K562 (cell line): ENCODE results near the gene CREB5. TPM values are rescaled to one million over a fixed set of nuclear protein-coding genes. Genes with fewer than 3 reads are reported as not detected.

ENCODE experiments used
- ATAC-seq: fragments of 200-7000 bp; cut with Tn5 transposase; 3 replicates; pipeline ENCODE4 v1.9.1; 2020; ENCODE audit warnings: moderate library complexity
- BruUV-seq: library from RNA; stranded (reverse); fragments of 400-500 nt; replicated peaks from 2 replicates; lab custom pipeline; 2021; lab: Mats Ljungman, UMichigan
- CTCF ChIA-PET: fragments of 300-600 bp; formaldehyde crosslinking; extraction: SDS; loops from one replicate; lab custom pipeline; 2021; ENCODE audit warnings: low intra/inter-chr PET ratio; lab: Yijun Ruan, JAX
- POLR2A ChIA-PET: fragments of 300-600, 350-650 bp; sonication (Branson Sonifier 250); formaldehyde crosslinking; extraction: SDS; loops from one replicate; lab custom pipeline; 2021; ENCODE audit warnings: antibody characterized with exemption, inconsistent platforms; lab: Yijun Ruan, JAX
- DNase-seq, 4 experiments: peaks; one replicate each; pipeline versions ENCODE4 v3.0.0 to v3.0.0-alpha.2; 2011 to 2018; ENCODE audit warnings: low spot score in 3 of 4, mixed read lengths in 3 of 4; ENCODE audit errors: extremely low read depth in 1 of 4
- FAIRE-seq: peaks from 2 replicates; lab custom pipeline; 2011; peaks lifted over from hg19 to GRCh38; lab: Jason Lieb, UNC
- H2AFZ ChIP-seq: 2 replicates; pipeline ENCODE4 v1.6.0; 2011; ENCODE audit warnings: low read depth, low read length, control low read depth, inconsistent platforms
- H3K27ac ChIP-seq: fragments of 200-600 bp; 3 replicates; pipeline ENCODE4 v1.8.0; 2011; ENCODE audit warnings: low read depth, mild to moderate bottlenecking, control low read depth, inconsistent platforms, low read length, moderate library complexity, mixed read lengths; ENCODE audit errors: extremely low read depth
- H3K27me3 ChIP-seq, 2 experiments: fragments of 300-600 bp in 1 of 2; 2 replicates in 1 of 2; 3 replicates in 1 of 2; pipeline versions ENCODE4 v1.6.0 to v1.8.0; 2011; ENCODE audit warnings: inconsistent platforms in 2 of 2, low read length in 2 of 2, mild to moderate bottlenecking in 1 of 2, mixed read lengths in 1 of 2, moderate library complexity in 1 of 2; ENCODE audit not compliant: control insufficient read depth in 2 of 2, insufficient read depth in 2 of 2
- H3K36me3 ChIP-seq: fragments of 300-600 bp; 3 replicates; pipeline ENCODE4 v1.8.0; 2011; ENCODE audit warnings: mild to moderate bottlenecking, low read length, inconsistent platforms; ENCODE audit not compliant: control insufficient read depth, insufficient read depth
- H3K4me1 ChIP-seq, 2 experiments: fragments of 200-600 bp in 1 of 2; replicated peaks in 1 of 2; 2 replicates in 1 of 2; 3 replicates in 1 of 2; pipeline versions ENCODE4 v1.5.1 to v1.8.0; 2011; ENCODE audit warnings: inconsistent platforms in 2 of 2, low read length in 2 of 2, mild to moderate bottlenecking in 1 of 2, mixed read lengths in 1 of 2, moderate library complexity in 1 of 2; ENCODE audit not compliant: control insufficient read depth in 2 of 2, insufficient read depth in 2 of 2
- H3K4me2 ChIP-seq: 2 replicates; pipeline ENCODE4 v1.6.1; 2011; ENCODE audit warnings: low read length, control low read depth, inconsistent platforms, mixed read lengths; ENCODE audit not compliant: insufficient read depth
- H3K4me3 ChIP-seq: fragments of 200-600 bp; sonication (generic), shearing (Covaris generic); 2 replicates; pipeline ENCODE4 v1.5.1; 2016; ENCODE audit warnings: control low read depth, inconsistent platforms
- H3K79me2 ChIP-seq: fragments of 200-600 bp; 3 replicates; pipeline ENCODE4 v1.8.0; 2011; ENCODE audit warnings: low read length, inconsistent platforms; ENCODE audit not compliant: control insufficient read depth, insufficient read depth
- H3K9ac ChIP-seq, 2 experiments: 2 replicates each; pipeline versions ENCODE4 v1.6.0 to v1.6.1; 2011; ENCODE audit warnings: low read depth in 2 of 2, low read length in 2 of 2, control low read depth in 1 of 2, inconsistent platforms in 1 of 2, mild to moderate bottlenecking in 1 of 2, mixed read lengths in 1 of 2; ENCODE audit not compliant: insufficient read depth in 1 of 2
- H3K9me1 ChIP-seq: one replicate; pipeline ENCODE4 v1.6.0; 2011; ENCODE audit warnings: inconsistent platforms, mild to moderate bottlenecking, low read length, moderate library complexity; ENCODE audit not compliant: control insufficient read depth, insufficient read depth
- H3K9me3 ChIP-seq: replicated peaks from 2 replicates; pipeline ENCODE4 v1.5.1; 2011; ENCODE audit warnings: low read depth, low read length, inconsistent platforms; ENCODE audit not compliant: control insufficient read depth, insufficient read depth
- H4K20me1 ChIP-seq: replicated peaks from 2 replicates; pipeline ENCODE4 v1.6.1; 2011; ENCODE audit warnings: low read length, inconsistent platforms, mixed read lengths; ENCODE audit not compliant: control insufficient read depth, insufficient read depth
- BDP1 ChIP-seq: IDR thresholded peaks from 3 replicates; pipeline ENCODE4 v1.6.1; 2011; ENCODE audit not compliant: insufficient read length, insufficient read depth
- DEAF1 ChIP-seq: fragments of 450-650 bp; formaldehyde crosslinking; IDR thresholded peaks from 2 replicates; pipeline ENCODE4 v1.4.0; 2020; ENCODE audit warnings: mild to moderate bottlenecking, moderate library complexity
- EWSR1 ChIP-seq: fragments of 450-650 bp; IDR thresholded peaks from 2 replicates; pipeline ENCODE4 v1.6.1; 2018; ENCODE audit warnings: borderline replicate concordance, mild to moderate bottlenecking, low read depth, moderate library complexity; ENCODE audit not compliant: partially characterized antibody
- MTA3 ChIP-seq: fragments of 450-650 bp; formaldehyde crosslinking; IDR thresholded peaks from 2 replicates; pipeline ENCODE4 v1.6.1; 2017; ENCODE audit warnings: mild to moderate bottlenecking, borderline replicate concordance
- NRF1 ChIP-seq, 2 experiments: fragments of 450-650 bp; IDR thresholded peaks in 1 of 2; conservative IDR thresholded peaks in 1 of 2; 2 replicates each; pipeline ENCODE4 v1.6.1; 2014; ENCODE audit warnings: mild to moderate bottlenecking in 2 of 2
- PML ChIP-seq: IDR thresholded peaks from 2 replicates; pipeline ENCODE4 v1.6.1; 2012; ENCODE audit warnings: low read length, inconsistent platforms
- POLR2B ChIP-seq: fragments of 450-650 bp; IDR thresholded peaks from 2 replicates; pipeline ENCODE4 v1.6.1; 2018; ENCODE audit warnings: low read depth; ENCODE audit not compliant: partially characterized antibody
- RAD21 ChIP-seq, 2 experiments: fragments of 250-450 bp in 1 of 2; fragments of 450-650 bp in 1 of 2; sonication (Bioruptor Pico) in 1 of 2; formaldehyde crosslinking in 1 of 2; IDR thresholded peaks in 1 of 2; conservative IDR thresholded peaks in 1 of 2; 2 replicates each; pipeline versions ENCODE4 v1.4.0 to v1.8.0; 2020 to 2022; ENCODE audit warnings: mild to moderate bottlenecking in 2 of 2, moderate library complexity in 1 of 2
- RCOR1 ChIP-seq, 2 experiments: IDR thresholded peaks; 2 replicates each; pipeline ENCODE4 v1.6.1; 2012; ENCODE audit warnings: low read depth in 2 of 2, low read length in 2 of 2, borderline replicate concordance in 1 of 2, improper control_type of control experiment in 1 of 2
- SPI1 ChIP-seq: IDR thresholded peaks from 2 replicates; pipeline ENCODE4 v1.6.1; 2011; ENCODE audit warnings: low read depth, low read length, control low read depth, borderline replicate concordance
- ZBTB49 ChIP-seq: sonication (generic); formaldehyde crosslinking; IDR thresholded peaks from 2 replicates; pipeline ENCODE4 v1.8.0; 2022; ENCODE audit warnings: missing genetic modification reagents, mild to moderate bottlenecking, borderline replicate concordance
- ZNF274 ChIP-seq: IDR thresholded peaks from 2 replicates; pipeline ENCODE4 v1.6.1; 2011; ENCODE audit warnings: low read depth, mild to moderate bottlenecking, low read length, moderate library complexity, borderline replicate concordance
- ZNF655 ChIP-seq: fragments of 250-450 bp; sonication (Bioruptor Pico); IDR thresholded peaks from 2 replicates; pipeline ENCODE4 v1.5.0; 2021
- ZNF79 ChIP-seq: fragments of 250-450 bp; sonication (Bioruptor Pico); IDR thresholded peaks from 2 replicates; pipeline ENCODE4 v1.4.0; 2020; ENCODE audit warnings: low read depth, mild to moderate bottlenecking, moderate library complexity
- WGBS: fragments of 100-300 bp; shearing (Covaris generic); methylation state at CpG from one replicate; pipeline ENCODE4 v1.1.6; 2016; ENCODE audit warnings: low coverage, mixed read lengths; ENCODE audit not compliant: insufficient coverage; ENCODE audit errors: missing lambda C conversion rate; 5-methylcytosine and 5-hydroxymethylcytosine counted together
- in situ Hi-C: fragments of 300-500 bp; cut with MboI; formaldehyde crosslinking; loops from 4 replicates; pipeline ENCODE4 v1.15.0; 2018; ENCODE audit warnings: inconsistent platforms, mixed read lengths
- intact Hi-C: fragments of 100-400 bp; cut with micrococcal nuclease; formaldehyde crosslinking; loops from 2 replicates; pipeline ENCODE4 v1.14.2; 2022
- polyA plus RNA-seq, 8 experiments: library from polyadenylated mRNA; depleted of rRNA in 4 of 8; stranded (reverse) in 5 of 8; unstranded in 3 of 8; fragments of >200 nt; fragmentation: Nextera tagmentation in 2 of 8; fragmentation: Illumina TruSeq in 1 of 8; extraction: Ambion mirVana in 2 of 8; extraction: Trizol in 1 of 8; gene quantifications; 2 replicates each; pipeline versions ENCODE4 v1.2.1 to v1.2.3, GENCODE V29; 2011 to 2014; ENCODE audit warnings: inconsistent platforms in 1 of 8, missing spikeins in 1 of 8
- total RNA-seq, 7 experiments: library from RNA; depleted of rRNA in 6 of 7; stranded (reverse); fragments of >200 nt in 6 of 7; fragmentation: Illumina TruSeq in 2 of 7; extraction: Trizol in 2 of 7; gene quantifications; 2 replicates each; pipeline versions ENCODE4 v1.2.1 to v1.2.3, GENCODE V29; 2011 to 2021; ENCODE audit warnings: low replicate concordance in 1 of 7

Gene CREB5
- total and polyA plus RNA-seq, 9 of the 15 experiments (the other 6 are each of a cell fraction or from before 2014, with no cell fraction given): 0.33 to 6.4 (median 1.8) TPM

- 10% methylated on average over 5 of the region's 5 CpGs for WGBS
- Histone ChIP-seq H3K4me2 (no peak overlapping the region), H3K9me1 (no peaks in the 10 kb centered on the region), H3K36me3 (no peaks in the 10 kb centered on the region), H3K27ac (no peak overlapping the region), H3K27me3 (no peaks in the 10 kb centered on the region), H2AFZ (no peak overlapping the region), H3K79me2 (no peaks in the 10 kb centered on the region), H3K9ac (no peak overlapping the region), H3K4me1 (no peaks in the 10 kb centered on the region), H3K4me3 (no peak overlapping the region), H4K20me1 (no peaks in the 10 kb centered on the region), H3K9me3 (no peaks in the 10 kb centered on the region; the same call in 1 of the 2 replicates)
- BruUV-seq: no TSS peak
- ATAC-seq (no peak), DNase-seq (no peak), FAIRE-seq (no peak)
- CTCF ChIA-PET: no interaction called here
- POLR2A ChIA-PET: interaction anchor here (0.5 to 2.5 kb wide), 3 partner anchors 11 to 947 kb away, joined by 3 to 5 read pairs (median 5); no protein-coding TSS in a partner anchor
- intact Hi-C loops (no loop called here), in situ Hi-C loops (no loop called here)
- TF ChIP-seq PML (no peak), POLR2B (no peak), DEAF1 (no peak), EWSR1 (no peak), RAD21 (CRISPR knock-in tag; conservative IDR thresholded peaks at IDR 0.05 in 1 of 2, IDR thresholded peaks at IDR 0.05 in 1 of 2) (no peak), ZNF655 (CRISPR knock-in tag) (no peak), NRF1 (conservative IDR thresholded peaks at IDR 0.05 in 1 of 2, IDR thresholded peaks at IDR 0.05 in 1 of 2) (no peak), MTA3 (no peak), BDP1 (no peak), SPI1 (no peak), ZBTB49 (no peak), ZNF274 (no peak), ZNF79 (CRISPR knock-in tag) (no peak), RCOR1 (IDR thresholded peaks at IDR 0.05; ENCODE audit: borderline replicate concordance in 1 of 2, low read depth in 2 of 2, low read length in 2 of 2) (no peak)
These were observed 283.3 kb downstream of the CREB5 start for GRCh38 chr7:28695300-28696295.
